Mononuclear cell (primary cell): Measurements from ENCODE around the gene SOBP. TPM values are rescaled to one million over a fixed set of nuclear protein-coding genes. Genes with fewer than 3 reads are reported as not detected.
"Not testable (repeated sequence)": the region's sequence is repeated elsewhere in the genome, so short reads cannot be mapped to it uniquely, and the experiment has no call there.

Experiments used
- H3K27me3 ChIP-seq: 2 replicates; pipeline ENCODE4 v1.6.0; 2011; ENCODE audit warnings: low read length, control low read depth; ENCODE audit not compliant: insufficient read depth
- H3K4me1 ChIP-seq: 2 replicates; pipeline ENCODE4 v1.5.1; 2011; ENCODE audit warnings: mild to moderate bottlenecking, low read length, control low read depth; ENCODE audit not compliant: insufficient read depth
- H3K4me3 ChIP-seq: 2 replicates; pipeline ENCODE4 v1.5.1; 2011; ENCODE audit warnings: mild to moderate bottlenecking, low read length, moderate library complexity
- H3K9me3 ChIP-seq: 2 replicates; pipeline ENCODE4 v1.5.1; 2011; ENCODE audit warnings: low read depth, mild to moderate bottlenecking, control low read depth, low read length
- total RNA-seq: library from RNA; depleted of rRNA; stranded (reverse); fragments of >200 nt; gene quantifications from one replicate; pipeline ENCODE4 v1.2.3, GENCODE V29; 2012

SOBP gene
- total RNA-seq, 1 donor = 0.10 TPM

- H3K4me1 ChIP-seq = no peaks in the 10 kb centered on the region
- no peak overlapping the region for H3K4me3 ChIP-seq
- H3K27me3 ChIP-seq = peaks cover 4% of the 10 kb centered on the region
- H3K9me3 ChIP-seq = no peaks in the 10 kb centered on the region
Observed at GRCh38 chr6:107504270-107505026, 14.5 kb downstream of the SOBP start.

GRCh38 chr6:107506145-107506544 lies 16.2 kb downstream of the SOBP start:
- H3K4me3 ChIP-seq = no peak overlapping the region
- H3K4me1 ChIP-seq = no peaks in the 10 kb centered on the region
- no peaks in the 10 kb centered on the region for H3K9me3 ChIP-seq
- peaks cover 2% of the 10 kb centered on the region for H3K27me3 ChIP-seq

GRCh38 chr6:107509506-107509905 lies 19.6 kb downstream of the SOBP start:
- Histone ChIP-seq H3K4me3 (no peak overlapping the region), H3K4me1 (no peaks in the 10 kb centered on the region), H3K9me3 (no peaks in the 10 kb centered on the region), H3K27me3 (no peaks in the 10 kb centered on the region)

DNA sequence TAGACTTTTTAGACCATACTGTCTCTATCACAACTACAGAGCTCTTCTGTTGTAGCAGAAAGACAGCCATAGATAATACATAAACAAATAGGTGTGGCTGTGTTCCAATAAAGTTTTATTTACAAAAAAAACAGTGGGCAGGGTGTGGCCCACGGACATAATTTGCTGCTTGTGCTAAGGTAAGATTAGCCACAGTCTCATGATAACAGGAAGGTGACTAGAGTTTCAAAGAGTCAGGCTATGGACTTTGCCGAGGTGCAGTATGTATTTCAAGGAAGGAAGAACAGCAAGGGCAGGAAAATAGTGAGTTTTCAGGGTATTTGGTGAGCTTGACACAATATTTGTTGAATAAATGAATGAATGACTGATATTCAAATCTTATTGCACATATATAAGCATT lies 20.2 kb downstream of the SOBP start:
- Histone ChIP-seq H3K27me3 (no peaks in the 10 kb centered on the region), H3K4me1 (no peaks in the 10 kb centered on the region), H3K4me3 (no peak overlapping the region), H3K9me3 (no peaks in the 10 kb centered on the region)

GRCh38 chr6:107511511-107511993 lies 21.6 kb downstream of the SOBP start:
- Histone ChIP-seq H3K4me1 (no peaks in the 10 kb centered on the region), H3K27me3 (no peaks in the 10 kb centered on the region), H3K9me3 (no peaks in the 10 kb centered on the region)

DNA sequence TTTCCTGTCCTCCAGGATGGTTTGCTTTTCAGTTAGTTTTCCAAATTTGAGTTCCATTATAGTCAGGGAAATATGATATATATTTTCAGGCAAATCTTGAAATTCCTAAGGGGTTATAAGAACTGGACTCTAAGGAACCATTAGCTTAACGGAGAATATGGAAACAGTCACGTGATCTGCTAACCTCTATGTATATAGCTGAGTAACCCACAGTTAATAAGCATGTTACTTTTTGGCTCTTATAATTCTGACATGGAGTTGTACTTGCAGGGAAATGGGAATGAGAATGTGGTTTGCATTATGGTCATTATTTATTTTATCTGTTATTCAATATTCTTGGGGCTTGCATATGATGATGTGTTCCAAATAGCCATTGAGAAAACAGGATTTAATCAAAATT lies 23.3 kb downstream of the SOBP start:
- Histone ChIP-seq H3K9me3 (no peaks in the 10 kb centered on the region), H3K4me1 (no peaks in the 10 kb centered on the region), H3K4me3 (no peak overlapping the region), H3K27me3 (no peaks in the 10 kb centered on the region)

More at GRCh38 chr6:107511511-107511993, 21.6 kb downstream of the SOBP start:
- no peak overlapping the region for H3K4me3 ChIP-seq

DNA sequence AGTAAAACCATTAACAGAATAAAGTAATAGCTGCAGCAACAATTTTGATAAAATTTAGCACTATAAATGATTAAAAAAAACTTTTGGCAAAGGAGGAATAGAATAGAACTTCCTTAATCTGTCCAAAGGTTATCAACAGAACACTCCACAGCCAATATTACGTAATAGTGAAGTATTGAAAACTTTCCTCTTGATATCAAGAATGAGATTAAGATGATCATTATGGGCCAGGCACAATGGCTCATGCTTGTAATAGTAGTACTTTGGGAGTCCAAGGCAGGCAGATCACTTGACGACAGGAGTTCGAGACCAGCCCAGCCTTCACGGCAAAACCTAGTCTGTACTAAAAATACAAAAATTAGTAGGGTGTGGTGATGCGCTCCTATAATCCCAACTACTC lies 26.0 kb downstream of the SOBP start:
- Histone ChIP-seq H3K4me1 (no peaks in the 10 kb centered on the region), H3K4me3 (no peak overlapping the region), H3K27me3 (no peaks in the 10 kb centered on the region), H3K9me3 (no peaks in the 10 kb centered on the region)

DNA sequence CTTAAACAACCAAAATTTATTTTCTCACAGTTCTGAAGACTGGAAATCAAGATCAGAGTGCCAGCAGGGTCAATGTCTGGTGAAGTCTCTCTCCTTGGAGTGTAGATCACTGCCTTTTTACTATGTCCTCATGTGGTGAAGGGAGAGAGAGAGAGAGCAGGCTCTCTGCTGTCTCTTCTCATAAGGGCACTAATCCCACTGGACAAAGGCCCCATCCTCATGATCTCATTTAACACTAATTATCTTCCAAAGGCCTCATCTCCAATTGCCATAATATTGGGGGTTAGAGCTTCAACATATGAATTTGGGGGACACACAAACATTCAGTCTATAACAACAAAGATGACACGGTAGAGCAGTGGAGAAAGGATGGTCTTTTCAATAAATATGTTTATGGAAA lies 27.4 kb downstream of the SOBP start:
- no peaks in the 10 kb centered on the region for H3K9me3 ChIP-seq
- H3K27me3 ChIP-seq = no peaks in the 10 kb centered on the region
- H3K4me3 ChIP-seq = no peak overlapping the region
- H3K4me1 ChIP-seq = no peaks in the 10 kb centered on the region

- not testable (repeated sequence) for H3K4me3 ChIP-seq, H3K27me3 ChIP-seq, H3K4me1 ChIP-seq, H3K9me3 ChIP-seq
Observed at GRCh38 chr6:107519224-107519623, 29.3 kb downstream of the SOBP start.

DNA sequence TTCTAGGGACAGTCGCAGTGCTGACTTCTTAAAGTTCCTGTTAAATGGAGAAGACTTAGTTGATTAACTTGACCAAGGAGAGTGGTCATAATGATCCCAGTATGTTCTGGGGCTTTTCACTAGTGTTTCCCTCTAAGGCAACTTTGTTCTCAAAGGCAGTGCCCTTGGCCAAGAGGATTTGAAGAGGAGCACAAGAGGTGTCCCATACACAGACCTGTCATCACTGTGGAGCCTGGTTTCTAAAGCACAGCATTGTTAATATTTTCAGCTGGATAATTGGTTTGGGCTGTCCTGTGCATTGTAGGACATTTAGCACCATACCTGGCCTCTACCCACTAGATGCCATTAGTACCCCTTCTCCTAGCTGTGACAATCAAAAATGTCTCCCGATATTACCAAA lies 30.8 kb downstream of the SOBP start:
- H3K4me3 ChIP-seq, H3K9me3 ChIP-seq, H3K27me3 ChIP-seq, H3K4me1 ChIP-seq: not testable (repeated sequence)

GRCh38 chr6:107523054-107523791 lies 33.3 kb downstream of the SOBP start:
- no peaks in the 10 kb centered on the region for H3K9me3 ChIP-seq
- H3K4me3 ChIP-seq = no peak overlapping the region
- no peaks in the 10 kb centered on the region for H3K4me1 ChIP-seq
- no peaks in the 10 kb centered on the region for H3K27me3 ChIP-seq

- Histone ChIP-seq H3K4me1 (no peaks in the 10 kb centered on the region), H3K9me3 (no peaks in the 10 kb centered on the region), H3K4me3 (no peak overlapping the region), H3K27me3 (no peaks in the 10 kb centered on the region)
Observed at GRCh38 chr6:107523794-107524193, 33.9 kb downstream of the SOBP start.

DNA sequence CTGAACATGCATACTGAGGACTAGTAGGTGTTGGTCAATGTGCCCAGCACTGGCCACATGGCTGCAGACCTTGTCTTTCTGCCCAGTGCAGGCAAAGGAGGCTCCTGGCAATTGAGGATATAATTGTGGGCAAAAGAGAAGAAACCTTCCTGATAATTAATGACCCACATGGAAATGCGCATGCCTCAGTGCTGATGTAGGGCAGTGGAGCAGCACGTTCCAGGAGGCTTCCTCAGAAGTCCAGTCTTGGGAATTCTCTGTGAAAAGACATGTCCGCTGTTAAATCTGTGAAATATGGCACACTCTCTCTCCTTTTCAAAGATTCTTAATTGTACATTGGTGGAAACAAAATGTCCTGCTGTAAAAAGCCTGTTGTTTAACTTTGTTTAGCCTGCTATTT lies 34.7 kb downstream of the SOBP start:
- Histone ChIP-seq H3K9me3 (no peaks in the 10 kb centered on the region), H3K4me3 (no peak overlapping the region), H3K4me1 (no peaks in the 10 kb centered on the region), H3K27me3 (no peaks in the 10 kb centered on the region)

DNA sequence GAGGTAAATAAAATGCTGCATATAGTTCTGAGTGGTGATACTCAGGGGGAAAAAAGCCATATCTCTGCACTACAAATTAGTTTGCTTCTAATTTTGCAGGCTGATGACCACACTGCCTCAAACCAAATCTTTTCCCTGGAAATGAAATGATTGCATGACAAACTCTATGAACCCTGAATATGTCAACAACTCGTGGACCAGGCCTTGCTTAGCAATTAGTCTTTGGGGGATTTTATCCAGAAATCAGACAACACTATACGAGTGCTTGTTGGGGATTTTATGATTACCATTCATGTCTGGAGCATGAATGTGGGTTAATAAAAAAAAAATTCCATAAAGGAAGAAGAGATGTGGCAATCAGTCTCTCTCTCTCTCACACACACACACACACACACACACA lies 42.0 kb downstream of the SOBP start:
- Histone ChIP-seq H3K4me1 (no peaks in the 10 kb centered on the region), H3K27me3 (no peaks in the 10 kb centered on the region), H3K9me3 (no peaks in the 10 kb centered on the region)

GRCh38 chr6:107532706-107533105 lies 42.8 kb downstream of the SOBP start:
- no peak overlapping the region for H3K4me3 ChIP-seq
- H3K4me1 ChIP-seq = no peaks in the 10 kb centered on the region

More for the DNA sequence above, 42.0 kb downstream of the SOBP start:
- no peak overlapping the region for H3K4me3 ChIP-seq

More at GRCh38 chr6:107532706-107533105, 42.8 kb downstream of the SOBP start:
- Histone ChIP-seq H3K27me3 (no peaks in the 10 kb centered on the region), H3K9me3 (no peaks in the 10 kb centered on the region)
